NK-92 (cell line): ENCODE data around the gene CLINT1.
"Not testable (repeated sequence)": the region's sequence is repeated elsewhere in the genome, so short reads cannot be mapped to it uniquely, and the experiment has no call there.

Experiments used
- DNase-seq: peaks from one replicate; lab custom pipeline; 2025; ENCODE audit not compliant: unreplicated experiment; lab: John Stamatoyannopoulos, UW

CLINT1 gene

GRCh38 chr5:157864067-157864466 lies 5.1 kb upstream of the CLINT1 start:
- no peak for DNase-seq

GRCh38 chr5:157862183-157862851 lies 3.4 kb upstream of the CLINT1 start:
- no peak for DNase-seq

- no peak for DNase-seq
These were observed 2.2 kb upstream of the CLINT1 start for GRCh38 chr5:157860898-157861890.

GRCh38 chr5:157859227-157859575 lies 256 bp upstream of the CLINT1 start:
- no peak for DNase-seq

GRCh38 chr5:157857816-157858526 lies 974 bp downstream of the CLINT1 start:
- DNase-seq: no peak

- no peak for DNase-seq
These were observed 3.4 kb downstream of the CLINT1 start for GRCh38 chr5:157855404-157855994.

DNA sequence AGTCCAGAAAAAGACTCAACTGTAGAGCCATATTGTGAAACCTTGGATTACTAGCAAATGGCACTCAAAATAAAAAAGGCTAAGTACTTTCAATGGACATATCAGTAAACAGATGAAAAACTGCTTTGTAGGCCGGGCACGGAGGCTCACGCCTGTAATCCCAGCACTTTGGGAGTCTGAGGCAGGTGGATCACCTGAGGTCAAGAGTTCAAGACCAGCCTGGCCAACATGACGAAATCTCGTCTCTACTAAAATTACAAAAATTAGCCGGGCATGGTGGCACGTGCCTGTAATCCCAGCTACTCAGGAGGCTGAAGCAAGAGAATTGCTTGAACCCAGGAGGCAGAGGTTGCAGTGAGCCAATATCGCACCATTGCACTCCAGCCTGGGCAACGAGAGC lies 5.6 kb downstream of the CLINT1 start:
- DNase-seq: not testable (repeated sequence)

DNA sequence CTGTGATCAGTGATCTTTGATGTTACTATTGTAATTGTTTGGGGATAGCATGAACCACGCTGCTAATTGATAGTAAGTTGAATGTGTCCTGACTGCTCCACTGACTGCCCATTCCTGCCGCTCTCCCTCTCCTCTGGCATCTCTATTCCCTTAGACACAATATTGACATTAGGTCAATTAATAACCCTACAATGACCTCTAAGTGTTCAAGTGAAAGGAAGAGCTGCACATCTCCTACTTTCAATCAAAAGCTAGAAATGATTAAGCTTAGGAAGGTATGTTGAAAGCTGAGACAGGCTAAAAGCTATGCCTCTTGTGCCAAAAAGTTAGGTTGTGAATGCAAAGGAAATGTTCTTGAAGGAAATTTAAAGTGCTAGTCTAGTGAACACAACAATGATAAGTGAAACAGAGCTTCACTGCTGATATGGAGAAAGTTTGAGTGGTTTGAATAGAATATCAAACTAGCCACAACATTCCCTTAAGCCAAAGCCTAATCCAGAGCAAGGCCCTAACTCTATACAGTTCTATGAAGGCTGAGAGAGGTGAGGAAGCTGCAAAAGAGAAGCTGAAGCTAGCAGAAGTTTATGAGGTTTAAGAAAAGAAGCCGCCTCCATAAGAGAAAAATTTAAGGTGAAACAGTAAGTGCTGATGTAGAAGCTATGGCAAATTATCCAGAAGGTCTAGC lies 12.9 kb downstream of the CLINT1 start:
- DNase-seq: no peak

DNA sequence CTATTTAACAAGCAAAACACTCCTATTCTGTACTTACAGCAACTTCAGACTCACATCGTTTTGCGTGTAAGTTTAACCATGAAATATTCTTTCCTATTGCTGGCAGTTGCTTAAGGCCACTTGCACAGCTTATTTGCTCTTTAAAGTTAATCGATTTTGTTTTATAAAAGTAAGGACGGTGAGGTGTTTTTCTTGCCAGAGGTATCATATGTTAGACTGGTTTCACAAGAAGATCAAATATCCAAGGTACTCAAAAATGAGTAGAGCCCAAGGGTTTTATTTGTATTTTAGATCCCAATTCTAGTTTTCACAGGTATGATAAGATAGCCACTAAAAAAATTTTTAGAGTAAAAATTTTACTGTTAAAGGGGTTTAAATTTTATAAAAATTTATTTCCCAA lies 16.2 kb downstream of the CLINT1 start:
- no peak for DNase-seq

GRCh38 chr5:157842185-157842584 lies 16.8 kb downstream of the CLINT1 start:
- DNase-seq: no peak

DNA sequence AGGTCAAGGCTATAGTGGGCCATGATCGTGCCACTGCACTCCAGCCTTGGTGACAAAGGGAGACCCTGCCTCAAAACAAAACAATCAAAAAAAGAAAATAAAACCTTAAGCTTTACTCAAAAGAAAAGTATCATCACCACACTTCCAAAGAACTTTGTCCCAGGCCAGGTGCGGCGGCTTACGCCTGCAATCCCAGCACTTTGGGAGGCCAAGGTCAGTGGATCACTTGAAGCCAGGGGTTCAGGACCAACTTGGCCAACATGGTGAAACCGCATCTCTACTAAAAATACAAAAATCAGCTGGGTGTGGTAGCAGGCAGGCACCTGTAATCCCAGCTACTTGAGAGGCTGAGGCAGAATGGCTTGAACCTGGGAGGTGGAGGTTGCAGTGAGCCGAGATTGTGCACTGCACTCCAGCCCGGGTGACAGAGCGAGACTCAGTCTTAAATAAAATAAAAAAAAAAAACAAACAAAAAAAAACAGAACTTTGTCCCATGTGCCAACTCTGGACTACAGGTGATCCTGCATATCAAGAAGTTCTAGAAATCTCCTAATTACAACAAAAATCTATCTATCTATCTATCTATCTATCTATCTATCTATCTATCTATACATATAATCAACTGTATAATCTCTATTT lies 19.7 kb downstream of the CLINT1 start:
- DNase-seq: no peak

DNA sequence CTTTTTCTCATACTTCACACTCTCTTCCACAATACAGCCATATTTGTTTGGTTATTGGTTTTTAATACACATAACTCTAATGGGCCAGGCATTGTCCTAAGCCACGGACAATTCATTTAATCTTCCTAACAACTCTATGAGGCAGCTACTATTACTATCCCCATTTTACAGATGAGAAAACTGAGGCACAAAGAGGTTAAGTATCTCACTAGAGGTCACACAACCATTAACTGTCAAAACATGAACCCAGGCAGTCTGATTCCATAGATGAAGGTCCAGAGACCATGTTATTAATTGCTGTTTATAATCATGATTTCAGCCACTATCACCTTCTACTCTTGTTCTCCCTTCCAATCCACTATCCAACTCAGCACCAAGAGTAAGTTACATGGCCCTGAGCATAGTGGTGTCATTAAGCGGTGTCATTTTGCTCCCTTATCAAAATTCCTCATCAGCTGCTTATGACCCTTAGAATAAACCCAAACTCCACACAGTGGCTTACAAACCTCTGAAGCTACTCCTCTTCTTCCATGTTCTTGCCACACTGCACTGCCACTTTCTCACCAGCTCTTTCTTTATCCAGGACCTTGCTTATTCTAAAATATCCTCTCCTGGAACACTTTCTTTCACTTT lies 22.7 kb downstream of the CLINT1 start:
- no peak for DNase-seq

DNA sequence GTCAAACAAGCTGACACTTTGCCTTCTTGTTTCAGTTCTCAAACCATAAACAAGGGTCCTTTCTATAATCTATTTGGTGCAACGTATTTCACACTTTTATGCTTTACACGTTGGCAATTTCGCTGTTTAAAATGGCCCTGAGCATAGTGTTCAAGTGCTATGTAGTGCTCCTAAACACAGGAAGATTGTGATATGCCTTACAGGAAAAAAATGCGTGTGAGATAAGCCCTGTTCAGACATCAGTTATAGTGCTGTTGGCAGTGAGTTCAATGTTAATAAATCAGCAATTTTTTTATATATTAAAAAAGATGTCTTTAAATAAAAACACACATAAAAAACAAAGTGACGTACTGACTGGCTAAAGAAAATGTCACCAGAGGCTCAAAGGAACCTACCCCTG lies 23.9 kb downstream of the CLINT1 start:
- no peak for DNase-seq

- no peak for DNase-seq
These were observed 29.9 kb downstream of the CLINT1 start for GRCh38 chr5:157828944-157829639.

DNA sequence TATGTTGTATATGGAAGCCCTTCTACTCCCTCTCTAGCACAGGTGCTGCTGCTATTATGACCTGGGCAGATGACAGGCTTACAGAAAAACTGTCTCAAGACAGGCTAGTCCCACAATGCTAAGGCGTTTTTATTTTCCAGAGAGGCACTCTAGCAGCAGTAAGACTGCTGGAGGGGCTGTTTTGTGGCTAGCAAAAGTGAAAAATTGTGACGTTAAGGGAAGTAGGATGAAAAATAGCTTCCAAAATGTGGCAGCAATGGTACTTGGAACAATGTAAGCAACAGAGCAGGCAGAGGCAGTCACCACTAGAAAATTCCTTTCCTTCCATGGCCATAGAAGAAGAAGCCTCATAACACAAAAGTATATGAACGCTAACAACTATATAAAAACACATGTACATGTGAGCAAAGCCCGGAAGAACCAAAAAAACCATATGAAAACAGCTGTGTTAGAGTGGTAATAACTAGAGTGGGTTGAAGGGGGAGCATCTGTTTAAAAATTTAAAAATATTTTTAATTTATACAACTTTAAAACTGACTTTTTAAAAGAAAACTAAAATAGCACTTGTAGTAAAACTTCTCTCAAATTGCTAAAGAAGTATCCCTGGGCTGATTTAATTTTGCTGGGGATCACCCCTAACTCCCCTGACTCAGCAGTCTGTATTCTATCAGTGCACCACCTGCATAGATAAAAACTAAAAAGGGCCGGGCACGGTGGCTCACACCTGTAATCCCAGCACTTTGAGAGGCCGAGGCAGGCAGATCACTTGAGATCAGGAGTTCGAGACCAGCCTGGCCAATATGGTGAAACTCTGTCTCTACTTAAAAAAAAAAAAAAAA lies 30.6 kb downstream of the CLINT1 start:
- DNase-seq: no peak

DNA sequence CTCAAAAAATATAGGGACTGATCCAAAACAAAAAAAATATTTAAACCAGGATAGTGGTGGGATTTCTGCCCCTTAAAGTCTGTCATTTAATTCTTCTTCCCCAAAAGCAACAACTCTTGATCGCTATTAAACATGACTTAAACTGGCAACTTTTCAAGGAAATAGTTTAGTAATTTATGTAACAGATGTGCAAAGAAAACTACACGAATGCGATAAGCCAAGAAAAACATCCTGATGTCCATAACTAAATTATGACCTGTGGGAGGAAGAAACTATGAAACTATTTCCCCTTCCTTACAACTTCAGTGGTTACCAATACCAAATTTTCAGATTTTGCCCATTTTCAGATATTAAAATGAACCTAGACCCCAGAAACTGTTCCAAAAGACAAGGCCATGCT lies 31.5 kb downstream of the CLINT1 start:
- DNase-seq: no peak

DNA sequence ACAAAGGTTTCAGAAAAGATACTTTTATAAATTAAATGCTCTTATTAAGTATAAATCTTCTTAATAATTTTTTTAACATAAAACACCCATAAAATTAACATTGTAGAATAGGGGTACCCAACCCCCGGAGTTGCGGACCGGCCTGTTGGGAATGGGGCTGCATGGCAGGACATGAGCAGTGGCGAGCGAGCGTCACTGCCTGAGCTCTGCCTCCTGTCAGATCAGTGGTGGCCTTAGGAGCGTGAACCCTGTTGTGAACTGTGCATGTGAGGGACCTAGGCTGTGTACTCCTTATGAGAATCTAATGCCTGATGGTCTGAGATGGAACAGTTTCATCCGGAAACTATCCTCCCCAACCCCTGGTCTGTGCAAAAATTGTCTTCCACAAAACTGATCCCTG lies 35.3 kb downstream of the CLINT1 start:
- no peak for DNase-seq
